ENCODE measurements around the gene HECTD4.

HECTD4 gene

GRCh38 chr12:112151766-112152541 is 230.3 kb downstream of the HECTD4 start:
- no peak for DNase-seq

GRCh38 chr12:112149596-112149995 is 232.6 kb downstream of the HECTD4 start:
- no peak for DNase-seq

- no peak for DNase-seq
These were observed 234.2 kb downstream of the HECTD4 start for GRCh38 chr12:112148031-112148513.

- no peak for DNase-seq
These were observed 236.1 kb downstream of the HECTD4 start for GRCh38 chr12:112146123-112146522.

GRCh38 chr12:112140728-112141127 is 241.5 kb downstream of the HECTD4 start:
- DNase-seq, result no peak

- DNase-seq, result no peak
These were observed 247.5 kb downstream of the HECTD4 start for GRCh38 chr12:112134731-112135130.

GRCh38 chr12:112133418-112133817 is 248.8 kb downstream of the HECTD4 start:
- DNase-seq, result no peak

GRCh38 chr12:112131686-112132085 is 250.5 kb downstream of the HECTD4 start:
- DNase-seq, result no peak

- DNase-seq, result peak; percentile 79
These were observed 251.7 kb downstream of the HECTD4 start for GRCh38 chr12:112130441-112130998.

GRCh38 chr12:112126911-112127310 is 255.3 kb downstream of the HECTD4 start:
- no peak for DNase-seq

- DNase-seq, result no peak
These were observed 256.2 kb downstream of the HECTD4 start for GRCh38 chr12:112126000-112126438.

- peak; percentile 98 for DNase-seq
These were observed 256.8 kb downstream of the HECTD4 start, which contains the start of gene TRAFD1 for GRCh38 chr12:112125250-112125999. TRAFD1 (plus strand) TSS chr12:112125560; CDS start chr12:112130523, 4,963 bp downstream.

- no peak for DNase-seq
These were observed 257.3 kb downstream of the HECTD4 start for GRCh38 chr12:112124918-112125249.

- DNase-seq, result no peak
These were observed 259.2 kb downstream of the HECTD4 start for GRCh38 chr12:112122823-112123690.

GRCh38 chr12:112121780-112122565 is 260.3 kb downstream of the HECTD4 start:
- no peak for DNase-seq

GRCh38 chr12:112117685-112118084 is 264.5 kb downstream of the HECTD4 start:
- DNase-seq, result no peak

GRCh38 chr12:112116232-112117060 is 265.8 kb downstream of the HECTD4 start:
- no peak for DNase-seq

GRCh38 chr12:112115259-112116045 is 266.8 kb downstream of the HECTD4 start:
- no peak for DNase-seq

- no peak for DNase-seq
These were observed 269.7 kb downstream of the HECTD4 start for GRCh38 chr12:112112409-112113133.
